ENCODE measurements around the gene TMEM30A.

The TMEM30A gene

GRCh38 chr6:75261299-75261698 is 23.3 kb downstream of the TMEM30A start:
- DNase-seq = no peak

- no peak for DNase-seq
Measured at GRCh38 chr6:75257343-75258087, 27.1 kb downstream of the TMEM30A start.

GRCh38 chr6:75250552-75250951 is 34.0 kb downstream of the TMEM30A start:
- no peak for DNase-seq

- DNase-seq = no peak
Measured at GRCh38 chr6:75249837-75250236, 34.8 kb downstream of the TMEM30A start.

GRCh38 chr6:75246386-75246785 is 38.2 kb downstream of the TMEM30A start:
- no peak for DNase-seq

GRCh38 chr6:75244063-75244584 is 40.5 kb downstream of the TMEM30A start:
- DNase-seq = no peak

GRCh38 chr6:75243333-75244062 is 41.1 kb downstream of the TMEM30A start, which contains the start of gene COX7A2:
Gene COX7A2 (minus strand): TSS chr6:75243801. CDS start chr6:75243734, 67 bp downstream.
- DNase-seq = peak; percentile 94

GRCh38 chr6:75236630-75237029 is 48.0 kb downstream of the TMEM30A start:
- no peak for DNase-seq

- DNase-seq = no peak
Measured at GRCh38 chr6:75235271-75235670, 49.3 kb downstream of the TMEM30A start.

- DNase-seq = no peak
Measured at GRCh38 chr6:75234126-75234865, 50.3 kb downstream of the TMEM30A start.

GRCh38 chr6:75233092-75233615 is 51.4 kb downstream of the TMEM30A start:
- DNase-seq = no peak

GRCh38 chr6:75230484-75231325 is 53.9 kb downstream of the TMEM30A start:
- DNase-seq = no peak

- DNase-seq = no peak
Measured at GRCh38 chr6:75224303-75224926, 60.2 kb downstream of the TMEM30A start.

- no peak for DNase-seq
Measured at GRCh38 chr6:75223428-75223827, 61.2 kb downstream of the TMEM30A start.

GRCh38 chr6:75222261-75222660 is 62.3 kb downstream of the TMEM30A start:
- DNase-seq = no peak

GRCh38 chr6:75221116-75221515 is 63.5 kb downstream of the TMEM30A start:
- no peak for DNase-seq

- no peak for DNase-seq
Measured at GRCh38 chr6:75220357-75220756, 64.2 kb downstream of the TMEM30A start.

- no peak for DNase-seq
Measured at GRCh38 chr6:75219263-75219662, 65.3 kb downstream of the TMEM30A start.

GRCh38 chr6:75217193-75217592 is 67.4 kb downstream of the TMEM30A start:
- no peak for DNase-seq

- no peak for DNase-seq
Measured at GRCh38 chr6:75215291-75215690, 69.3 kb downstream of the TMEM30A start.

- no peak for DNase-seq
Measured at GRCh38 chr6:75213732-75214131, 70.9 kb downstream of the TMEM30A start.

GRCh38 chr6:75213112-75213511 is 71.5 kb downstream of the TMEM30A start:
- no peak for DNase-seq
